SK-N-SH (cell line): ENCODE measurements around the gene DNPH1.

ENCODE experiments used
- CTCF ChIP-seq: fragments of 200-600 bp; sonication (generic); IDR thresholded peaks from 2 replicates; pipeline ENCODE4 v1.6.1; 2017; ENCODE audit warnings: antibody characterized with exemption, mild to moderate bottlenecking, moderate library complexity
- EP300 ChIP-seq, 2 experiments: IDR thresholded peaks; 2 replicates each; pipeline versions ENCODE4 v1.4.0 to v1.6.1; 2012; ENCODE audit warnings: borderline replicate concordance in 1 of 2, low read depth in 1 of 2, low read length in 1 of 2
- FOSL2 ChIP-seq: IDR thresholded peaks from 2 replicates; pipeline ENCODE4 v1.4.0; 2012; ENCODE audit warnings: low read depth, mild to moderate bottlenecking, moderate library complexity, borderline replicate concordance
- MAX ChIP-seq: IDR thresholded peaks from 2 replicates; pipeline ENCODE4 v1.4.0; 2012; ENCODE audit warnings: low read depth
- MXI1 ChIP-seq: IDR thresholded peaks from 2 replicates; pipeline ENCODE4 v1.6.1; 2012; ENCODE audit warnings: mild to moderate bottlenecking, low read depth, low read length, improper control_type of control experiment
- PBX3 ChIP-seq: IDR thresholded peaks from 2 replicates; pipeline ENCODE4; 2012
- RAD21 ChIP-seq: IDR thresholded peaks from 2 replicates; pipeline ENCODE4 v1.6.1; 2012; ENCODE audit warnings: mild to moderate bottlenecking, low read length
- RXRA ChIP-seq: IDR thresholded peaks from 2 replicates; pipeline ENCODE4 v1.4.0; 2012; ENCODE audit warnings: low read depth, mild to moderate bottlenecking, borderline replicate concordance
- SMC3 ChIP-seq: IDR thresholded peaks from 2 replicates; pipeline ENCODE4 v1.6.1; 2012; ENCODE audit warnings: low read depth, low read length, improper control_type of control experiment
- YY1 ChIP-seq: IDR thresholded peaks from 2 replicates; pipeline ENCODE4 v1.4.0; 2012; ENCODE audit warnings: low read depth, mild to moderate bottlenecking

GRCh38 chr6:43241446-43241845 is 12.2 kb upstream of the DNPH1 start:
- TF ChIP-seq CTCF (no peak), RAD21 (no peak), YY1 (no peak), FOSL2 (no peak), PBX3 (no peak), SMC3 (no peak), EP300 (IDR thresholded peaks at IDR 0.05; ENCODE audit: borderline replicate concordance in 1 of 2, low read depth in 1 of 2, low read length in 1 of 2) (no peak), MXI1 (no peak), MAX (no peak), RXRA (no peak)
